ENCODE measurements around the gene TMEM209. TPM values are rescaled to one million over a fixed set of nuclear protein-coding genes. Genes with fewer than 3 reads are reported as not detected.
"Not testable (repeated sequence)": the region's sequence is repeated elsewhere in the genome, so short reads cannot be mapped to it uniquely, and the experiment has no call there.

TMEM209 gene
- polyA plus RNA-seq, 1 donor = 10.7 TPM

GRCh38 chr7:130127404-130127803 lies 77.8 kb downstream of the TMEM209 start:
- no peak for DNase-seq (ENCODE audit: low read depth)

DNA sequence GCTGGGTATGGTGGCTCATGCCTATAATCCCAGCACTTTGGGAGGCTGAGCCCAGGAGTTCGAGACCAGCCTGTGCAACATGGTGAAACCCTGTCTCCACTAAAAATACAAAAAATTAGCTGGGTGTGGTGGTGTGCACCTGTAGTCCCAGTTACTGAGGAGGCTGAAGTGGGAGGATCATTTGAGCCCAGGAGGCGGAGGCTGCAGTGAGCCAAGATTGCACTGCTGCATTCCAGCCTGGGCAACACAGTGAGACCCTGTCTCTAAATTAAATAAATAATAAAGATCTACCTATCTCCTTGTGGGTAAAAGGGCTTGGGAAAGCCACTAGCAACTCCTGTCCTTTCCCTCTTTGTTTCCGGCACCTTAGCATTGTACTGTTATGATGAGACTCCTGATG lies 78.4 kb downstream of the TMEM209 start:
- not testable (repeated sequence) for DNase-seq (ENCODE audit: low read depth)

GRCh38 chr7:130124711-130125110 lies 80.5 kb downstream of the TMEM209 start:
- DNase-seq (ENCODE audit: low read depth) = no peak

DNA sequence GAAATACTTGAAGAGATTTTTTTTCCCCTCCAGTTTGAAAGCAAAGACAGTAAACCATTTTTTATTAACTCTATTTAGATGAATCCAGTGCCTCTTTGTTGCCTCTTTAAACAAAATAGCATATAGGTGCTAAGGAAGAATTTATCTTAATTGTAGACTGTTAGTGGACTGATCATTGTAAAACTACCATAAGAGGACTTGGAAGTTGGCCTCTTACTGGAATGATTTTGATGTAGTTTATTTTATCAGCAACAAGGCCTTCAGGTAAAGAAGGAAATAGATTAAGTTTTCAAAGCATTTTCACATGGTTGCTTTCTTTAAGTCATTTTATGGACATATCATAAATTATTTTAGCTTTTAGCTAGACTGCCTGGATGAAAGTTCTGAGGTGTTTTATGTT lies 81.7 kb downstream of the TMEM209 start:
- no peak for DNase-seq (ENCODE audit: low read depth)

- DNase-seq (ENCODE audit: low read depth) = no peak
Observed at GRCh38 chr7:130118801-130119200, 86.4 kb downstream of the TMEM209 start.

- DNase-seq (ENCODE audit: low read depth) = no peak
Observed at GRCh38 chr7:130118294-130118693, 86.9 kb downstream of the TMEM209 start.

DNA sequence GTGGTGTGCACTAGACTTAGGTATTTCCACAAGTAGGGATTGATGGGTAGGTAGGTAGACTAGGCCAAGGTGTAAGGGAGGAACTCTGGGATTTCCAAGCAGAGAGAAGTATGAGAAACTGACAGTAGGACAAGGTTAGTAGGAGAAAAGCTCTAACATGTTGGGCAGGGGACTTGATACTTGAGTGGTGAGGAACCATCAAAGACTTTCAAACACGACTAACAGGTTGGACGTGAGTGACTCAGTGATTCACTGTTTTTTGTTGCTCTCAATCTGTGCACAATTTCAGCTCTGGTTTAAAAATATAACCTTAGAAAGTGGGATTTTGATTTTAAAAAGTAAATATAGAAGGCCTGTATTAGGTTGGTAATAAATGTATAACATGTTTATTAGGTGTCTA lies 90.4 kb downstream of the TMEM209 start:
- no peak for DNase-seq (ENCODE audit: low read depth)

Other genes starting within 250 kb of the TMEM209 start
- gene ZC3HC1, start 154.0 kb downstream of the TMEM209 start, polyA plus RNA-seq (ENCODE audit: insufficient read length) = 24.6 TPM
- 40.5 TPM for gene KLHDC10, start 134.9 kb downstream of the TMEM209 start, polyA plus RNA-seq (ENCODE audit: insufficient read length)
- gene SSMEM1, start 2.5 kb upstream of the TMEM209 start, polyA plus RNA-seq (ENCODE audit: insufficient read length) = not detected
- gene CPA2, start 61.5 kb upstream of the TMEM209 start, polyA plus RNA-seq (ENCODE audit: insufficient read length) = 0.49 TPM
- gene CPA4, start 87.8 kb upstream of the TMEM209 start, polyA plus RNA-seq (ENCODE audit: insufficient read length) = 2.2 TPM
- 2.0 TPM for gene CPA5, start 139.4 kb upstream of the TMEM209 start, polyA plus RNA-seq (ENCODE audit: insufficient read length)
- gene CPA1, start 175.1 kb upstream of the TMEM209 start, polyA plus RNA-seq (ENCODE audit: insufficient read length) = 6.5 TPM
- gene CEP41, start 235.6 kb upstream of the TMEM209 start, polyA plus RNA-seq (ENCODE audit: insufficient read length) = 22.9 TPM

Data from forelimb muscle (tissue), 1 donor.